HG02870 (cell line): Measurements from ENCODE around the gene TIMP3.

Experiments
- ATAC-seq: cut with Tn5 transposase; IDR thresholded peaks from one replicate; pipeline ENCODE4 v1.9.1; 2021; ENCODE audit warnings: mild to moderate bottlenecking, moderate library complexity; ENCODE audit not compliant: unreplicated experiment

The TIMP3 gene

DNA sequence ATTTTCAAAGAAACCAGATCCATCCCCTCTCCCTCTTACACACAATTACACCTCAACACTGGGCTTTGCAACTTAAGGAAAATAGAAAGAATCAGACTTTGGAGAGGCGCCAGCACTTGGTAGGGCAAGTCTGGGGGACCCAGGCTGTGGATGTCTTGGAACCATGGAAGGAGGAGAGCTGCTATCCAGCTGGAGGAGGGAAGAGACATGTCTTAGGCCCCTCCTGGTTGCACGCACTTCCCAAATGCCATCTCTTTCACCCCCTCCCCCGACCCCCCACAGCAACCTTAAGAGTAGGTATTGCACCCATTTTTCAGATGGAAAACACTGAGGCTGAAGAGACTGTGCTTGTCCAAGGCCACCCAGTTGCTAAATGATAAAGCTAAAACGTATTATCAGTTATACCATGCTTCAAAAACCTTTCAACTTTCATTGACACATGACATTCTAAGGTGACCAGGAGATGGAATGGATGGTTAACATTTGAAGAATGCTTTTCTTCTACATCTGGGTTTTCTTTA lies 3.9 kb downstream of the TIMP3 start:
- no peak for ATAC-seq

GRCh38 chr22:32806296-32806695 lies 4.8 kb downstream of the TIMP3 start:
- ATAC-seq: no peak

DNA sequence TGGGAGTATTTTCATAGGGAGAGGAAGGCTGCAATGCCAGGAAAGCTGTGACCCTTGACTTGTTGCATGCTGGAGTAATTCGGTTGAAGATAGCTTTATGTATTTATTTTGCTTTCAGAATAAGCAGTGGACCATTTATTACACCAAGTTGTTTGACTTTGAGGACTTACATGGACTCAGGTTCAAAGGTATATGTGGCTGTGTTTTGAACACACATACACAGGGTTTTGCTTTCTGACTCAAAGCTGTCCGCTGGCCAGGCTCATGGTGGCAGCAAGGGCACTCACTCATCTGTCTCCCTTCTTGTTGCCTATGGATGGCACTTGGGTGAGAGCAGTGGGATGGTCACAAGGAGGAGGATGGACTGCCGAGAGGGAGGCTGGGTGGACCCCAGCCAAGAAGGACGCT lies 6.5 kb downstream of the TIMP3 start:
- no peak for ATAC-seq

DNA sequence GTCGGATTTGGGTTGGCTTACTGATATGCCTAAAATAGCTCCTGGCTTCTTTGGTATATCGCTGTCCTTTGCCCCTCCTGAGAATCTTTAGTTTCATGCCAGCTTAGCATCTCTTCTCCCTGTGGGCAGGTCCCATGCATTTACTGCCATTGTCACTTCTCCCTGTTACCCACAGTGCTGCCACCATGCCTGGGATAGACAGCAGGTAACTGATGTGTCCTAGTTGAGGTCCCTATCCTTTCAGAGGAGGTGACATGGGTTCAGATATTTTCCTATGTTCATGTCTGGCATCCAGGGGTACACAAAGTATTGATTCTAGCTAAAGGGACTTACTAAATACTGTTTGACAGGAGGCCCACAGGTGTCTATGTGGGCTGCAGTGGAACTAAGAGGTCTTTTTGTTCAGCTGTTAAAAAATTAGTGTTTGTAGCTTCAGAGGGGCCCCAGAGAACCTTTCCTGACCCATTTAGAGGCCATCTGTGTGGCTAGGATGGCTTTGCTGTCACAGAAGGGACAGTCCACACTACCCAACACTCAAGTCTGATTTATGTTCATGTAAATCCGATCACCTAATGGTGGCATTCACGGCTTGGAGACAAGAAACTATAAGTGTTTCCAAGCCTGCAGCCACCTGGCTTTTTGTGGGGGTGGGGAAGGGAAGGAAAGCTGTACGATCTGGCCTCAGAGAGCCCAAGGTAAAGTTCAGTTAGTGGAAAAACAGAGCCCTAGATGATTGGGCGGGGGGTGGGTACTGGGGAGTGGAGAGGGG lies 8.5 kb downstream of the TIMP3 start:
- ATAC-seq: no peak

- ATAC-seq: no peak
Observed at GRCh38 chr22:32810555-32811133, 9.1 kb downstream of the TIMP3 start.

DNA sequence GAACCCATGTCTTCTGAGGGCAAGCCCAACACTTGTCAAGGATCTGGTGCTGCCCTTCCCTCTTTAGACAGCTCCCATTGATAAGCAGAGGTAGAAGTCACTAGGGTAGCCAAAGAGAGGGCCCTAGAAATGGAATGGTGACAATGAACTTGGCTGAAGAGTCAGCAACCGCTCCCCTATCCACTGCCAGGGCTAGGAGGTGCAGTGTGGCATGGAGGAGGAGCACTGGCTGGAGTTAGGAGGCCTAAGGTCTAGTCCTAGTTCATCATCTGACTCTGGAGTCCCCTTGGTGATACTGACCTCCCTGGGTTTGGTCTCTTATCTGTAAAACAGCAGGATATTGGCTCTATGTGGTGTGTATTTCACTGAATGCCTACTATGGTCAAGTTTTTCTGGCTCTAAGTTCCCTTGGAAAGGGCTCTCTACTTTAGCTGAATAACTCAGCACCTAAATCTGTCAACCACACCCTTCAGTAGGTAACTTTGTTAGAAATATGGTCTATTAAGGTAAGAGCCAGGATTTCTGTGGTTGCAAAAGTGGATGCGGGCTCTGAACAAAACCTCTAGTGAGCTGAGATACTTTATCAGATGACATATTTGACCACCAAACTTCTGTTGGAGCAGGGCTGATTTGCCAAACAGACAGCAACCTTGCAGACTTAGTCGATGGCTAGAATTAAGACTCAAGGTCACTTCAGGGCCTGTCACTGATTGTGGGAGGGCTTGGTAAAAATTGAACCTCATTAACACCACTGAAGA lies 10.5 kb downstream of the TIMP3 start:
- no peak for ATAC-seq

- no peak for ATAC-seq
Observed at GRCh38 chr22:32814285-32814860, 12.9 kb downstream of the TIMP3 start.

GRCh38 chr22:32815059-32815458 lies 13.6 kb downstream of the TIMP3 start:
- ATAC-seq: no peak

- no peak for ATAC-seq
Observed at GRCh38 chr22:32815943-32816342, 14.4 kb downstream of the TIMP3 start.

DNA sequence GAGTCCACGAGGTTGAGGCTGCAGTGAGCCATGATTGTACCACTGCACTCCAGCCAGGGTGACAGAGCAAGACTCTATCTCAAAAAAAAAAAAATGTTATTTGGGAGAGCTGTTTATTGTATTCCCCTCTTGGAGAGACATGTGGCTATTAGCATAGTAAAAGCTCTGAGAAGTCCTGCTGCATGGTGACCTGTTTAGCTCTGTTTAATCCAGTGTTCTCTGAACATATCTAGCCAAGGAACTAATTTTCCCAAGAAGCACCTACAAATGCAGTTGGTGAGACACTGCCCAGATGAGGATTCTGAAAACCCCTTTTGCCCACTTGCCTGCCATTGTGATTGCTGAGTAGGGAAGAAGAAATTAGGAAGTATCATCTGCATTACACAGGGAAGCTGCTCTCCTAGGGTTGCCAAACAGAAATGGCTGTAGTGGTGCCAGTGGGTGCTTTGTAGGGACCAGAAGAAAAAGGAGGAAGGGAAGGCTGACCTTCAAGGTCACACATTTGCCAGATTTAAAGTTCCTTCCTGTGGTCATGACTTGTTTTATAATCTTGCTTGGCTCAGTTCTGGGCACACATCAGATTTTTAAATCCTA lies 15.7 kb downstream of the TIMP3 start:
- ATAC-seq: no peak

DNA sequence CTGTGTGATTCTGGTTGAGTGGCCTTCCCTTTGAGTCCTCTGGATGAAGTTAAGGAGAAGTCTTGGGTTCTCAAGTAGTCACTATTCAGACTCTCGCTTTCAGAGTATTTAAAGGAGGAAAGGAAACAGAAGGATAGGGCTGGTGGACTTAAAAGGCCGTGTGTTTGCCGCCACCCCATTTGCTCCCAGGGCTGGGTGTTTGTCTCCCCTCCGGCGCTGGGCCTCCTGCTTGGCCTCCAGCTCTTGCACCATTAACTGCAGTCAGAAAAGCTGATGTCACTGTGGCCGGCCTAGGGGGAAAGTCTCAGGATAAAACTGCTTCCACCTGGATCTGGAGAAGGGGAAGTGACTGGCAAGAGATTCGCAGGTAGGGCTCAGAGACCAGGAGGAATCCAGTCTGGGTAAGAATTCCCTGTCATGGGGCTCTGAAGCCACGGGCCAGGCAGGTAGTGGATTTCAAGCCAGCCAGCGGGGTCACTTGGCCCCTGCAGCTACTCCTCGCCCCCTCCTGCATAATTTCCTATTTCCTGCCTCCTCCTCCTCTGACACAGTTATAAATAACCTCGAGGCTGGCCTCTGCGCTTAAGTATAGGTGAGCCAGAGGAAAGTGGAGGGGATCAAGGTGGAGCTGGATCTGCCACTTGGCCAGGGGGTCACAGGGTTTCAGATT lies 17.1 kb downstream of the TIMP3 start:
- ATAC-seq: no peak

DNA sequence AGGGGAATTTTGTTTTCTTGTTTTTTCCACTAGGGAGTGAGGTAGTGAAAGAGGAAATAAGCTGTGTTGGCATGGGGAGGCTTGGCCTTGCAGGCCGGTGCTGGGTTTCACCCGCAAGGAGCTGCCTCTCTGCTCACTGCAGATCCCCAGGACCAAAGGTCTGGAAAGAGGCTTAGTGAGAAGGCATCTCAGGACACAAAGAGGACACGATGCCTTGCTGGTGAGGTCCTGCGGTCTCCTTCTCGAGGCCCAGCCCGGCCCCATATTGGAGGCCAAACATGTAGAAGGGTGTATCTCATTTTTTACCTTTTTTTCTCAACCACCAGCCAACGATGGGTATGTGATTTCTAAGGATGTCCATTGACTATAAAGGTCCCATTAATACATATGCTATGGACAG lies 17.6 kb downstream of the TIMP3 start:
- ATAC-seq: no peak

DNA sequence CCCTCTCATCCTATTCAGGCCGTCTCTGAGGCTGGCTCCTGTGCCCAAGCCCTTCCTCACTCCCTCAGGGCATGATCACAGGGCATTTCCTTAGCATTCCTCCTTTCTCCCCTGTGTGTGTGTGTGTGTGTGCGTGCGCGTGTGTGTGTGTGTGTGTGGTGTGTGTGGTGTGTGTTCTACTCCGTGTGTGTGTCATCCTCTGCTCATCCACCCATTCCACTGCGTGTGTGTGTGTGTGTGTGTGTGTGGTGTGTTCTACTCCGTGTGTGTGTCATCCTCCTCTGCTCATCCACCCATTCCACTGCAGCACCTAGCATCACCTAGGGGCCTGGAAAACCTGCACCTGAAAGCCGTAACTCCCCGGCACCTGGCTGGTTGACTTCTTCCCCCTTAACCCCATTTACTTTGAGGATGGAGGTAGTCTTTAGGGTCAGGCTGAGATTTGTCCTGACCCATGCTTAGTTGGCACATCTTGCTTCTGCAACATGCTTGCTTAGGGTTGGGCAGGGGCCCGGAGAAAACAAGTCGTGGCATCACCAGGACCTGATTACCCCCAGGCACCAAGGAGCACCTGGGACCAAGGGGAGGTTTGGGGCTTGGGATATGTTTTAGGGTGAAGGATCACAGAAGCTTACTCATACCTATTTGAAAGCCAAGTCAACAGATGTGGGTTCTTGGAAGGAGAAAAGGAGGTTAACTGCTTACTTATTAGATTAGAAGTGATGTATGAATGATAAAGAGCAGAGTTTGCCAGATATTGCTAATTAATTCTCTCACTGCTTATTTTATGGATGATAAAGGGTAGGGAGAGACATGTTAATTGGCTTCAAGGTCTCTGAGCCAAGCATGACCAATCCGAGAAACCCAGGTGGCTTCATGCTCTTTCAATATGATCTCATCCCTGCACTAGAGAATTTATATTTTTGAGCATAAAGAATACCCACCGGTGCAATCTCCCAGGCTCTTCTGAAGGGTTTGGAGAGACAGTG lies 18.9 kb downstream of the TIMP3 start:
- ATAC-seq: no peak

DNA sequence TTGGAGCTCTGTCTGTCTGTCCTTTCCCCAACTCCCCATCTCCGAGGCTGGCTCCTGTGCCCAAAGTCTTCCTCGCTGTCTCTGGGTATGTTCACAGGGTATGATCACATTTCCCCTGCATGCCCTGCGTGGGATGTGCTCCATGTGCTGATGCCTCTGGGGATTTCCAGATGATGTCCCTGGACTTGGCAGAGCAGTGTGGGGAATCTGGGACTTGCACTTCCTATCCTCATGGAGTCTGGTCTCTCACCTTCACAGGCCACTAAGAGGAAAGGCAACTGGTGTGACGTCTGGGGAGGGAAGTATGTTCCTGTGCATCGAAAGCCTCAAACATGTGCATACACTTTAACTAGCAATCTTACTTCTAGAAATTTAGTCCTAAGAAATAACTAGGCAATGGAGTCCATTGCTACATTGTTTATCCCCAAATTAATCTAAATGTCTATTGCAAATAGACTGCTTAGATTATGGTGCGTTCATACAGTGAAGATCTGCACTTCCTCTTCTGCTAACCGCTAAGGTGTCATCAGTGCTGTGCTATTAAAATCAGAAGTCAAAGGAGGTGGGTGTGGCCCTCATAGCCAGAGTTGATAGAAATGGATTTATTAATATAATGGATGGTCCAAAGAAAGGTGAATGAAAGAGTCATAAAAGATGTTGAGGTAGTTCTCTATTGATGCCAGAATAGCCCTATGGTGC lies 20.8 kb downstream of the TIMP3 start:
- no peak for ATAC-seq

- ATAC-seq: no peak
Observed at GRCh38 chr22:32823024-32823730, 21.7 kb downstream of the TIMP3 start.

GRCh38 chr22:32824531-32825312 lies 23.2 kb downstream of the TIMP3 start:
- ATAC-seq: no peak

GRCh38 chr22:32826537-32826936 lies 25.0 kb downstream of the TIMP3 start:
- ATAC-seq: no peak
